K562 (cell line): ENCODE data around the gene OPCML. TPM values are rescaled to one million over a fixed set of nuclear protein-coding genes. Genes with fewer than 3 reads are reported as not detected.

Experiments
- ATAC-seq: fragments of 200-7000 bp; cut with Tn5 transposase; 3 replicates; pipeline ENCODE4 v1.9.1; 2020; ENCODE audit warnings: moderate library complexity
- BruUV-seq: library from RNA; stranded (reverse); fragments of 400-500 nt; replicated peaks from 2 replicates; lab custom pipeline; 2021; lab: Mats Ljungman, UMichigan
- CTCF ChIA-PET: fragments of 300-600 bp; formaldehyde crosslinking; extraction: SDS; loops from one replicate; lab custom pipeline; 2021; ENCODE audit warnings: low intra/inter-chr PET ratio; lab: Yijun Ruan, JAX
- POLR2A ChIA-PET: fragments of 300-600, 350-650 bp; sonication (Branson Sonifier 250); formaldehyde crosslinking; extraction: SDS; loops from one replicate; lab custom pipeline; 2021; ENCODE audit warnings: antibody characterized with exemption, inconsistent platforms; lab: Yijun Ruan, JAX
- DNase-seq, 4 experiments: peaks; one replicate each; pipeline versions ENCODE4 v3.0.0 to v3.0.0-alpha.2; 2011 to 2018; ENCODE audit warnings: low spot score in 3 of 4, mixed read lengths in 3 of 4; ENCODE audit errors: extremely low read depth in 1 of 4
- FAIRE-seq: peaks from 2 replicates; lab custom pipeline; 2011; peaks lifted over from hg19 to GRCh38; lab: Jason Lieb, UNC
- H2AFZ ChIP-seq: 2 replicates; pipeline ENCODE4 v1.6.0; 2011; ENCODE audit warnings: low read depth, low read length, control low read depth, inconsistent platforms
- H3K27ac ChIP-seq: fragments of 200-600 bp; 3 replicates; pipeline ENCODE4 v1.8.0; 2011; ENCODE audit warnings: low read depth, mild to moderate bottlenecking, control low read depth, inconsistent platforms, low read length, moderate library complexity, mixed read lengths; ENCODE audit errors: extremely low read depth
- H3K27me3 ChIP-seq, 2 experiments: fragments of 300-600 bp in 1 of 2; 2 replicates in 1 of 2; 3 replicates in 1 of 2; pipeline versions ENCODE4 v1.6.0 to v1.8.0; 2011; ENCODE audit warnings: inconsistent platforms in 2 of 2, low read length in 2 of 2, mild to moderate bottlenecking in 1 of 2, mixed read lengths in 1 of 2, moderate library complexity in 1 of 2; ENCODE audit not compliant: control insufficient read depth in 2 of 2, insufficient read depth in 2 of 2
- H3K36me3 ChIP-seq: fragments of 300-600 bp; 3 replicates; pipeline ENCODE4 v1.8.0; 2011; ENCODE audit warnings: mild to moderate bottlenecking, low read length, inconsistent platforms; ENCODE audit not compliant: control insufficient read depth, insufficient read depth
- H3K4me1 ChIP-seq, 2 experiments: fragments of 200-600 bp in 1 of 2; replicated peaks in 1 of 2; 2 replicates in 1 of 2; 3 replicates in 1 of 2; pipeline versions ENCODE4 v1.5.1 to v1.8.0; 2011; ENCODE audit warnings: inconsistent platforms in 2 of 2, low read length in 2 of 2, mild to moderate bottlenecking in 1 of 2, mixed read lengths in 1 of 2, moderate library complexity in 1 of 2; ENCODE audit not compliant: control insufficient read depth in 2 of 2, insufficient read depth in 2 of 2
- H3K4me2 ChIP-seq: 2 replicates; pipeline ENCODE4 v1.6.1; 2011; ENCODE audit warnings: low read length, control low read depth, inconsistent platforms, mixed read lengths; ENCODE audit not compliant: insufficient read depth
- H3K4me3 ChIP-seq: fragments of 200-600 bp; sonication (generic), shearing (Covaris generic); 2 replicates; pipeline ENCODE4 v1.5.1; 2016; ENCODE audit warnings: control low read depth, inconsistent platforms
- H3K79me2 ChIP-seq: fragments of 200-600 bp; 3 replicates; pipeline ENCODE4 v1.8.0; 2011; ENCODE audit warnings: low read length, inconsistent platforms; ENCODE audit not compliant: control insufficient read depth, insufficient read depth
- H3K9ac ChIP-seq, 2 experiments: 2 replicates each; pipeline versions ENCODE4 v1.6.0 to v1.6.1; 2011; ENCODE audit warnings: low read depth in 2 of 2, low read length in 2 of 2, control low read depth in 1 of 2, inconsistent platforms in 1 of 2, mild to moderate bottlenecking in 1 of 2, mixed read lengths in 1 of 2; ENCODE audit not compliant: insufficient read depth in 1 of 2
- H3K9me1 ChIP-seq: one replicate; pipeline ENCODE4 v1.6.0; 2011; ENCODE audit warnings: inconsistent platforms, mild to moderate bottlenecking, low read length, moderate library complexity; ENCODE audit not compliant: control insufficient read depth, insufficient read depth
- H3K9me3 ChIP-seq: replicated peaks from 2 replicates; pipeline ENCODE4 v1.5.1; 2011; ENCODE audit warnings: low read depth, low read length, inconsistent platforms; ENCODE audit not compliant: control insufficient read depth, insufficient read depth
- H4K20me1 ChIP-seq: replicated peaks from 2 replicates; pipeline ENCODE4 v1.6.1; 2011; ENCODE audit warnings: low read length, inconsistent platforms, mixed read lengths; ENCODE audit not compliant: control insufficient read depth, insufficient read depth
- ARID1B ChIP-seq: fragments of 450-650 bp; IDR thresholded peaks from 2 replicates; pipeline ENCODE4 v1.6.1; 2016; ENCODE audit warnings: antibody characterized with exemption, mild to moderate bottlenecking, inconsistent platforms
- CHCHD3 ChIP-seq: fragments of 250-450 bp; sonication (Bioruptor Pico); IDR thresholded peaks from 2 replicates; pipeline ENCODE4 v2.1.2; 2022; ENCODE audit warnings: mild to moderate bottlenecking
- CSDE1 ChIP-seq, 2 experiments: fragments of 450-650 bp; IDR thresholded peaks; 2 replicates each; pipeline ENCODE4 v1.6.1; 2016; ENCODE audit warnings: mild to moderate bottlenecking in 1 of 2
- DMBX1 ChIP-seq: fragments of 250-450 bp; sonication (Bioruptor Pico); IDR thresholded peaks from 2 replicates; pipeline ENCODE4 v1.8.0; 2022; ENCODE audit warnings: inconsistent platforms, mild to moderate bottlenecking, moderate library complexity, borderline replicate concordance
- DPF2 ChIP-seq: fragments of 450-650 bp; IDR thresholded peaks from 2 replicates; pipeline ENCODE4 v1.6.1; 2016
- ESRRB ChIP-seq: fragments of 250-450 bp; sonication (Bioruptor Pico); IDR thresholded peaks from 2 replicates; pipeline ENCODE4 v1.5.0; 2020; ENCODE audit warnings: mild to moderate bottlenecking, moderate library complexity, borderline replicate concordance
- FUS ChIP-seq: fragments of 200-400 bp; formaldehyde crosslinking; optimal IDR thresholded peaks from 2 replicates; pipeline ENCODE3; 2017; ENCODE audit warnings: low read depth, low read length
- KAT2B ChIP-seq: IDR thresholded peaks from one replicate; pipeline ENCODE4 v1.6.1; 2012; ENCODE audit warnings: low read depth, mild to moderate bottlenecking, control low read depth, inconsistent platforms, low read length, moderate library complexity
- NFRKB ChIP-seq: fragments of 450-650 bp; IDR thresholded peaks from 2 replicates; pipeline ENCODE4 v1.6.1; 2016; ENCODE audit warnings: low read depth
- PRMT5 ChIP-seq: sonication (generic); formaldehyde crosslinking; IDR thresholded peaks from 2 replicates; pipeline ENCODE4 v1.5.0; 2020; ENCODE audit warnings: missing genetic modification reagents
- RHOXF2B ChIP-seq: fragments of 250-450 bp; sonication (Bioruptor Pico); conservative IDR thresholded peaks from 2 replicates; pipeline ENCODE4 v1.5.1; 2021
- SOX6 ChIP-seq: fragments of 450-650 bp; IDR thresholded peaks from 2 replicates; pipeline ENCODE4 v1.6.1; 2014; ENCODE audit warnings: mild to moderate bottlenecking
- STAG1 ChIP-seq: sonication (generic); formaldehyde crosslinking; IDR thresholded peaks from 2 replicates; pipeline ENCODE4 v1.5.0; 2020; ENCODE audit warnings: missing genetic modification reagents, borderline replicate concordance
- TBP ChIP-seq: optimal IDR thresholded peaks from 2 replicates; pipeline ENCODE3; 2011; ENCODE audit warnings: low read depth, low read length, improper control_type of control experiment
- ZNF583 ChIP-seq: fragments of 250-450 bp; sonication (Bioruptor Pico); IDR thresholded peaks from 2 replicates; pipeline ENCODE4 v1.4.0; 2020
- ZNF780A ChIP-seq: fragments of 250-450 bp; sonication (Bioruptor Pico); IDR thresholded peaks from 2 replicates; pipeline ENCODE4 v1.5.0; 2021; ENCODE audit warnings: mild to moderate bottlenecking
- WGBS: fragments of 100-300 bp; shearing (Covaris generic); methylation state at CpG from one replicate; pipeline ENCODE4 v1.1.6; 2016; ENCODE audit warnings: low coverage, mixed read lengths; ENCODE audit not compliant: insufficient coverage; ENCODE audit errors: missing lambda C conversion rate; 5-methylcytosine and 5-hydroxymethylcytosine counted together
- in situ Hi-C: fragments of 300-500 bp; cut with MboI; formaldehyde crosslinking; loops from 4 replicates; pipeline ENCODE4 v1.15.0; 2018; ENCODE audit warnings: inconsistent platforms, mixed read lengths
- intact Hi-C: fragments of 100-400 bp; cut with micrococcal nuclease; formaldehyde crosslinking; loops from 2 replicates; pipeline ENCODE4 v1.14.2; 2022
- polyA plus RNA-seq, 8 experiments: library from polyadenylated mRNA; depleted of rRNA in 4 of 8; stranded (reverse) in 5 of 8; unstranded in 3 of 8; fragments of >200 nt; fragmentation: Nextera tagmentation in 2 of 8; fragmentation: Illumina TruSeq in 1 of 8; extraction: Ambion mirVana in 2 of 8; extraction: Trizol in 1 of 8; gene quantifications; 2 replicates each; pipeline versions ENCODE4 v1.2.1 to v1.2.3, GENCODE V29; 2011 to 2014; ENCODE audit warnings: inconsistent platforms in 1 of 8, missing spikeins in 1 of 8
- total RNA-seq, 7 experiments: library from RNA; depleted of rRNA in 6 of 7; stranded (reverse); fragments of >200 nt in 6 of 7; fragmentation: Illumina TruSeq in 2 of 7; extraction: Trizol in 2 of 7; gene quantifications; 2 replicates each; pipeline versions ENCODE4 v1.2.1 to v1.2.3, GENCODE V29; 2011 to 2021; ENCODE audit warnings: low replicate concordance in 1 of 7
- TF ChIP-seq, protein P1 (sequence below), 2 experiments: fragments of 450-650 bp in 1 of 2; IDR thresholded peaks; 2 replicates each; pipeline ENCODE4 v1.6.1; 2011 to 2017; ENCODE audit warnings: low read depth in 2 of 2, antibody characterized with exemption in 1 of 2, borderline replicate concordance in 1 of 2, low read length in 1 of 2, mild to moderate bottlenecking in 1 of 2, mixed read lengths in 1 of 2; ENCODE audit not compliant: control insufficient read depth in 1 of 2
- TF ChIP-seq, protein P2 (sequence below): sonication (generic); formaldehyde crosslinking; IDR thresholded peaks from 2 replicates; pipeline ENCODE4 v1.4.0; 2020; ENCODE audit warnings: mild to moderate bottlenecking, missing genetic modification reagents

OPCML gene
- total and polyA plus RNA-seq, 9 of the 15 experiments (the other 6 are each of a cell fraction or from before 2014, with no cell fraction given) = not detected

DNA sequence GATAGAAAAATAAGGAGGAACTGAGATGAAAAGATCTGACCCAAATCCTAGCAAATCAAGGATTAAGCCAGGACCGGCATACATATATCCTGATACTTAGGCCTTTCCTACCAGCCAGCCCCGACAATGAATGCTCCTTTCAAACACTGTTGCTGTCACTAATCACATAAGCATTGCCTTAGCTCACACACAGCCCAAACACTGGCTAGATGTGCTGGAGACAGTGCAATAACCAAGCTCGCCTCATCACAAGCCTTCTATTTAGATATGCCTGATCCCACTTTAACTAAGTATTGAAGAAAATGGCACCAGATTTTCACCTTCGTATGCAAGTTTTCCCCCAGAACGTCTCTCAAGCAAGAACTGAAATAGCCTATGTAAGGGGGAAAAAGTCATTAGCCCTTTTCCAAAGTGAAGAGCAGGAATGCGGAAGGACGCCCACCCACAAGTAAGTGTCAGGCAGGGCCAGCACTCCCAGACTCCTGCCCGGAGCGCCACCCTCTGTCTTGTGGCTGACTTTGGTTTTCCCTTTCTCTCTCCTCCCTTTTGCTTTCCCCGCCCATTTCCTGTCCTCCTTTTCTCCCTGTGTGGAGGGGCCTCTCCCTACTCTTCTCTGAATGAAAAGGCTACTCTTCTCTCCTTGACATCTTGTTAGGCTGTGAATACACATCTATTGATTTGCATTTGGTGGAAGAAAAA lies 8.9 kb upstream of the OPCML start:
- no peaks in the 10 kb centered on the region for H3K9me1 ChIP-seq
- TF ChIP-seq, protein P1, sequence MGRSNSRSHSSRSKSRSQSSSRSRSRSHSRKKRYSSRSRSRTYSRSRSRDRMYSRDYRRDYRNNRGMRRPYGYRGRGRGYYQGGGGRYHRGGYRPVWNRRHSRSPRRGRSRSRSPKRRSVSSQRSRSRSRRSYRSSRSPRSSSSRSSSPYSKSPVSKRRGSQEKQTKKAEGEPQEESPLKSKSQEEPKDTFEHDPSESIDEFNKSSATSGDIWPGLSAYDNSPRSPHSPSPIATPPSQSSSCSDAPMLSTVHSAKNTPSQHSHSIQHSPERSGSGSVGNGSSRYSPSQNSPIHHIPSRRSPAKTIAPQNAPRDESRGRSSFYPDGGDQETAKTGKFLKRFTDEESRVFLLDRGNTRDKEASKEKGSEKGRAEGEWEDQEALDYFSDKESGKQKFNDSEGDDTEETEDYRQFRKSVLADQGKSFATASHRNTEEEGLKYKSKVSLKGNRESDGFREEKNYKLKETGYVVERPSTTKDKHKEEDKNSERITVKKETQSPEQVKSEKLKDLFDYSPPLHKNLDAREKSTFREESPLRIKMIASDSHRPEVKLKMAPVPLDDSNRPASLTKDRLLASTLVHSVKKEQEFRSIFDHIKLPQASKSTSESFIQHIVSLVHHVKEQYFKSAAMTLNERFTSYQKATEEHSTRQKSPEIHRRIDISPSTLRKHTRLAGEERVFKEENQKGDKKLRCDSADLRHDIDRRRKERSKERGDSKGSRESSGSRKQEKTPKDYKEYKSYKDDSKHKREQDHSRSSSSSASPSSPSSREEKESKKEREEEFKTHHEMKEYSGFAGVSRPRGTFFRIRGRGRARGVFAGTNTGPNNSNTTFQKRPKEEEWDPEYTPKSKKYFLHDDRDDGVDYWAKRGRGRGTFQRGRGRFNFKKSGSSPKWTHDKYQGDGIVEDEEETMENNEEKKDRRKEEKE (IDR thresholded peaks at IDR 0.05; ENCODE audit: borderline replicate concordance in 1 of 2, control insufficient read depth in 1 of 2, low read depth in 2 of 2, low read length in 1 of 2) = no peak
- TF ChIP-seq DPF2 (no peak), NFRKB (no peak), CSDE1 (IDR thresholded peaks at IDR 0.05) (no peak), DMBX1 (CRISPR knock-in tag) (no peak), ESRRB (CRISPR knock-in tag) (no peak), ZNF780A (CRISPR knock-in tag) (no peak), ARID1B (no peak), SOX6 (no peak), STAG1 (CRISPR knock-in tag) (no peak), RHOXF2B (CRISPR knock-in tag) (no peak), CHCHD3 (no peak), TBP (no peak), PRMT5 (CRISPR knock-in tag) (no peak), ZNF583 (CRISPR knock-in tag) (no peak), FUS (no peak), KAT2B (no peak)
- TF ChIP-seq, protein P2, sequence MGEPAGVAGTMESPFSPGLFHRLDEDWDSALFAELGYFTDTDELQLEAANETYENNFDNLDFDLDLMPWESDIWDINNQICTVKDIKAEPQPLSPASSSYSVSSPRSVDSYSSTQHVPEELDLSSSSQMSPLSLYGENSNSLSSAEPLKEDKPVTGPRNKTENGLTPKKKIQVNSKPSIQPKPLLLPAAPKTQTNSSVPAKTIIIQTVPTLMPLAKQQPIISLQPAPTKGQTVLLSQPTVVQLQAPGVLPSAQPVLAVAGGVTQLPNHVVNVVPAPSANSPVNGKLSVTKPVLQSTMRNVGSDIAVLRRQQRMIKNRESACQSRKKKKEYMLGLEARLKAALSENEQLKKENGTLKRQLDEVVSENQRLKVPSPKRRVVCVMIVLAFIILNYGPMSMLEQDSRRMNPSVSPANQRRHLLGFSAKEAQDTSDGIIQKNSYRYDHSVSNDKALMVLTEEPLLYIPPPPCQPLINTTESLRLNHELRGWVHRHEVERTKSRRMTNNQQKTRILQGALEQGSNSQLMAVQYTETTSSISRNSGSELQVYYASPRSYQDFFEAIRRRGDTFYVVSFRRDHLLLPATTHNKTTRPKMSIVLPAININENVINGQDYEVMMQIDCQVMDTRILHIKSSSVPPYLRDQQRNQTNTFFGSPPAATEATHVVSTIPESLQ (CRISPR knock-in tag) = no peak
- WGBS = 4% methylated on average over 9 of the region's 10 CpGs
- no peaks in the 10 kb centered on the region for H3K79me2 ChIP-seq
- no peak overlapping the region for H3K27ac ChIP-seq
- no peak for ATAC-seq
- no peak overlapping the region for H2AFZ ChIP-seq
- intact Hi-C loops (no loop called here), in situ Hi-C loops (no loop called here)
- H3K9me3 ChIP-seq = no peaks in the 10 kb centered on the region
- H3K4me2 ChIP-seq = no peak overlapping the region
- H3K4me1 ChIP-seq = no peaks in the 10 kb centered on the region
- H3K4me3 ChIP-seq = no peak overlapping the region
- POLR2A ChIA-PET = no interaction called here
- H4K20me1 ChIP-seq = no peaks in the 10 kb centered on the region
- no peaks in the 10 kb centered on the region for H3K36me3 ChIP-seq
- no peak for FAIRE-seq
- no peaks in the 10 kb centered on the region for H3K27me3 ChIP-seq
- H3K9ac ChIP-seq = no peak overlapping the region
- DNase-seq = no peak
- no TSS peak for BruUV-seq
- CTCF ChIA-PET = no interaction called here
